Activated T-helper 2 cell treated with anti-CD3 and anti-CD28 coated beads, Interferon-gamma antibody, Interleukin-2, Interleukin-4, amounts not matched to agents 10 μg/mL and 5 μg/mL and 100 μg/mL, durations not matched to agents 14 hours and 24 hours and 36 hours (primary cell): ENCODE results near the gene UCN2. TPM values are rescaled to one million over a fixed set of nuclear protein-coding genes. Genes with fewer than 3 reads are reported as not detected.
"Not testable (repeated sequence)": the region's sequence is repeated elsewhere in the genome, so short reads cannot be mapped to it uniquely, and the experiment has no call there.

Experiments
- DNase-seq: peaks from one replicate; pipeline ENCODE4 v3.0.0; 2021; ENCODE audit warnings: low spot score
- H3K27ac Mint-ChIP-seq: one replicate; pipeline ENCODE4 v1.8.0; 2021; ENCODE audit warnings: mixed read lengths
- H3K27me3 Mint-ChIP-seq: one replicate; pipeline ENCODE4 v1.8.0; 2021; ENCODE audit warnings: low read depth, mixed read lengths
- H3K36me3 Mint-ChIP-seq: one replicate; pipeline ENCODE4 v1.8.0; 2021; ENCODE audit warnings: low read depth, mixed read lengths
- H3K4me1 Mint-ChIP-seq: one replicate; pipeline ENCODE4 v1.8.0; 2021; ENCODE audit warnings: low read depth, mixed read lengths
- H3K4me3 Mint-ChIP-seq: one replicate; pipeline ENCODE4 v1.8.0; 2021; ENCODE audit warnings: low read depth, mild to moderate bottlenecking, moderate library complexity, mixed read lengths
- H3K9me3 Mint-ChIP-seq: one replicate; pipeline ENCODE4 v1.8.0; 2021; ENCODE audit warnings: mixed read lengths
- intact Hi-C: fragments of 100-400 bp; cut with micrococcal nuclease; formaldehyde crosslinking; loops from one replicate; pipeline ENCODE4 v1.15.1; 2023
- total RNA-seq: library from RNA; stranded (reverse); gene quantifications from 2 replicates; pipeline ENCODE4 v1.2.3, GENCODE V29; 2022

UCN2 gene
- total RNA-seq, 1 donor from 2014 or later, result not detected

DNA sequence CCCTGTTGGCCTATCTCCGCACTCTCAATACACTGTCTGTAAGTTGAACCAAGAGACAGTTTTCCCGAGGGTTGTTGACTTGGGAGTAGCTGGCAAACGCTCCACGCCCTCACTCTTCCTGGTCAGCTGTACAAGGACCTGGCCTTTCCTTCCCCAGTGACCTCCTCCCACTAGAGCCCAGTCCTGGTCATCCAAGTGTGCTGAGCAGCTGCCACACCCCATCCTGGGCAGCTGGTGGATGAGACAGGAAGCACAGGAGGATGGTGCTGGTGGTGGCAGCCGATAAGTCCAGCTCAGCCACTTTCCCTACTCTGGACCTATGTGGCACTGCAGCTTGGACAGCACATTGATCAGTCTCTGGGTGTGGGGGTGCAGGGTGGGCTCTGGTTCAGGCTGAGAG is 26.8 kb downstream of the UCN2 start:
- peaks cover 74% of the 10 kb centered on the region for H3K36me3 Mint-ChIP-seq
- no peak overlapping the region for H3K27ac Mint-ChIP-seq
- H3K4me3 Mint-ChIP-seq, result no peak overlapping the region

GRCh38 chr3:48536116-48536515 is 27.5 kb downstream of the UCN2 start:
- Mint-ChIP-seq H3K36me3 (peaks cover 73% of the 10 kb centered on the region), H3K9me3 (no peaks in the 10 kb centered on the region), H3K27me3 (no peaks in the 10 kb centered on the region), H3K27ac (no peak overlapping the region), H3K4me1 (no peaks in the 10 kb centered on the region), H3K4me3 (no peak overlapping the region)
- DNase-seq, result no peak
- intact Hi-C loops, result no loop called here

More for the DNA sequence above, 26.8 kb downstream of the UCN2 start:
- no peaks in the 10 kb centered on the region for H3K4me1 Mint-ChIP-seq
- no peaks in the 10 kb centered on the region for H3K27me3 Mint-ChIP-seq
- no peak for DNase-seq
- H3K9me3 Mint-ChIP-seq, result no peaks in the 10 kb centered on the region
- intact Hi-C loops, result no loop called here

DNA sequence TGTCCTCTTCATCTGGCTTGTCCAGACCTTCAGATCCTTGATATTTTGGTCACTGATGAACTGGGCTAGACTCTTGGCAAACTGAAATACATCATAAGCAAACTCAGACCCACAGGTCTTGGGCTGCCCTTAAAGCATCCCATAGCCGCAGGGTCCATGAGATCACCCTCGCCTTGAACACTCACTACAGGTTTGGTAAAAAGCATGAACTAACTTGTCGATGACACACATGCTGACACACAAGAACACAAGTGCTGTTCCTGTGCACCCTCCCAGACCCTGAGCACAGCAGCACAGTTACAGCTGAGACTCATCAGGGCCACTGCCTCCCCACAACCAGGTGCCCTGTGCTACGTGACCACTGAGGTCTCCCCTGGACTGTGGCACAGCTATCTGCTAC is 28.0 kb downstream of the UCN2 start:
- intact Hi-C loops, result no loop called here
- no peaks in the 10 kb centered on the region for H3K27me3 Mint-ChIP-seq
- H3K4me1 Mint-ChIP-seq, result no peaks in the 10 kb centered on the region
- H3K36me3 Mint-ChIP-seq, result peaks cover 76% of the 10 kb centered on the region
- H3K9me3 Mint-ChIP-seq, result no peaks in the 10 kb centered on the region
- H3K27ac Mint-ChIP-seq, result no peak overlapping the region
- no peak for DNase-seq
- H3K4me3 Mint-ChIP-seq, result no peak overlapping the region

DNA sequence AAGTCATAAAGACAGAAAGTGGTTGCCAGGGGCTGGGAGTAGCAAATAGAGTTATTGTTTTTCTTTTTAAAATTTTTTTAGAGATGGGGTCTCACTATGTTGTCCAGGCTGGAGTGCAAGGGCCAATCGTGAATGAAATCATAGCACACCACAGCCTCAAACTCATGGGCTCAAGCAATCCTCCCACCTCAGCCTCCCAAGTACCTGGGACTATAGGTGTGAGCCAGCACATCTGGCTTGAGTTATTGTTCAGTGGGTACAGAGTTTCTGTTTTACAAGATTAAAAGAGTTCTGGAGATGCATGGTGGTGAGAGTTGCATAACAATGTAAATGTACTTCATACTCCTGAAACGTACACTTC is 30.6 kb downstream of the UCN2 start:
- intact Hi-C loops, result no loop called here
- Mint-ChIP-seq H3K27ac (no peak overlapping the region), H3K9me3 (no peaks in the 10 kb centered on the region), H3K36me3 (peaks cover 75% of the 10 kb centered on the region), H3K27me3 (no peaks in the 10 kb centered on the region), H3K4me3 (no peak overlapping the region), H3K4me1 (no peaks in the 10 kb centered on the region)
- no peak for DNase-seq

GRCh38 chr3:48532271-48532976 is 31.2 kb downstream of the UCN2 start:
- H3K27ac Mint-ChIP-seq, result no peak overlapping the region
- intact Hi-C loops, result no loop called here
- H3K4me1 Mint-ChIP-seq, result no peaks in the 10 kb centered on the region
- no peak overlapping the region for H3K4me3 Mint-ChIP-seq
- DNase-seq, result no peak
- H3K36me3 Mint-ChIP-seq, result peaks cover 74% of the 10 kb centered on the region
- H3K27me3 Mint-ChIP-seq, result no peaks in the 10 kb centered on the region
- H3K9me3 Mint-ChIP-seq, result no peaks in the 10 kb centered on the region

DNA sequence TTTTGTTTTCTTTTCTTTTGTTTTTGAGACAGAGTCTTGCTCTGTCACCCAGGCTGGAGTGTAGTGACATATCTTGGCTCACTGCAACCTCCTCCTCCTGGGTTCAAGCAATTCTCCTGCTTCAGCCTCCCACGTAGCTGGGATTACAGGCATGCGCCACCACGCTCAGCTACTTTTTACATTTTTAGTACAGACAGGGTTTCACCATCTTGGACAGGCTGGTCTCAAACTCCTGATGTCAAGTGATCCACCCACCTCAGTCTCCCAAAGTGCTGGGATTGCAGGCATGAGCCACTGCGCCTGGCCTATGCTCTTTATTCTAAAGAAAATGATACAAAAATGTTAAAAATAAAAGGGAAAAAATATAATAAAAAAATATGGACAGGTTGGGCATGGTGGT is 32.9 kb downstream of the UCN2 start:
- DNase-seq, intact Hi-C loops, H3K4me3 Mint-ChIP-seq, H3K27ac Mint-ChIP-seq, H3K9me3 Mint-ChIP-seq, H3K27me3 Mint-ChIP-seq, H3K4me1 Mint-ChIP-seq: not testable (repeated sequence)
- H3K36me3 Mint-ChIP-seq, result peaks cover 74% of the 10 kb centered on the region

DNA sequence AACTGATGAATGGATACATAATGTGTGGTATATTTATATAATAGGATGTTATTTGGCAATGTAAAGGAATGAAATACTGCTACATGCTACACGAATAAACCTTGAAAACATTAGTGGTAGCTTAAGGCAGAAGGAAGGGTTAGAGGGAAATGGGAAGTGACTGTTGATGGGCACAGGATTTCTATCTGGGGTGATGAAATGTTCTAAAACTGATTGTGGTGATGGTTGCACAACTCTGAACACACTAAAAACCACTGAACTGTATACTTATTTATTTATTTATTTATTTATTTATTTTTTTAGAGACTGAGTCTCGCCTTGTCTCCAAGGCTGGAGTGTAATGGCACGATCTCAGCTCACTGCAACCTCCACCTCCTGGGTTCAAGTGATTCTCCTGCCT is 34.8 kb downstream of the UCN2 start:
- no peak for DNase-seq
- intact Hi-C loops, result no loop called here
- Mint-ChIP-seq H3K27ac (no peak overlapping the region), H3K9me3 (no peaks in the 10 kb centered on the region), H3K4me1 (no peaks in the 10 kb centered on the region), H3K4me3 (no peak overlapping the region), H3K27me3 (no peaks in the 10 kb centered on the region), H3K36me3 (peaks cover 68% of the 10 kb centered on the region)

- DNase-seq, result no peak
- Mint-ChIP-seq H3K4me1 (no peaks in the 10 kb centered on the region), H3K36me3 (peaks cover 66% of the 10 kb centered on the region), H3K9me3 (no peaks in the 10 kb centered on the region), H3K27ac (no peak overlapping the region), H3K27me3 (no peaks in the 10 kb centered on the region), H3K4me3 (no peak overlapping the region)
- intact Hi-C loops, result no loop called here
These were observed 35.5 kb downstream of the UCN2 start for GRCh38 chr3:48528048-48528447.

- Mint-ChIP-seq H3K27me3 (no peaks in the 10 kb centered on the region), H3K4me1 (no peaks in the 10 kb centered on the region), H3K9me3 (no peaks in the 10 kb centered on the region), H3K27ac (no peak overlapping the region), H3K36me3 (peaks cover 58% of the 10 kb centered on the region), H3K4me3 (no peak overlapping the region)
- intact Hi-C loops, result no loop called here
- DNase-seq, result no peak
These were observed 38.6 kb downstream of the UCN2 start for GRCh38 chr3:48524970-48525369.

DNA sequence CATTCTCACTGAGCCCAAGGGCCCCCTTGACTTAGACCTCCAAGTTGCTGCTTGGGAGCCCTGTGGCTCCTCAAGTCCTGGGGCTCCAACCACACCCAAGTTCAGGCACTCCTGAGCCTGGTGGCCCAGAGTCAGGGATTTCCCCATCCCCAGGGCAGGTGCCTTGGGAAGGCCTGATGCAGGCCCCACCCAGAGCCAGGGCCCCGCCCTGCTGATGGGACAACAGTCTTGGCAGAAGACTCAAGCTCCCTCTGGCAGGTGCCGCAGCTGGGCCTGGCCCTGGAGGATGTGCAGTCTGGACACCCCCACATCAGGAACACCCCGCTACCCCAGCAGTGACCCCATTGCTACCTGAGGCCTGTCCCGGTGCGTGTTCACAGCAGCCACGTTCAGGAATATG is 41.9 kb downstream of the UCN2 start:
- no peak for DNase-seq
- Mint-ChIP-seq H3K36me3 (peaks cover 45% of the 10 kb centered on the region), H3K4me3 (no peak overlapping the region), H3K27ac (no peak overlapping the region), H3K4me1 (peaks cover 21% of the 10 kb centered on the region), H3K9me3 (no peaks in the 10 kb centered on the region), H3K27me3 (no peaks in the 10 kb centered on the region)
- intact Hi-C loops, result no loop called here

- no peak for DNase-seq
- intact Hi-C loops, result loop anchor here (5.0 kb wide), 1 partner anchor 38 kb away; the partner anchor contains the start of gene PFKFB4
- H3K9me3 Mint-ChIP-seq, result no peaks in the 10 kb centered on the region
- H3K4me3 Mint-ChIP-seq, result no peak overlapping the region
- H3K27me3 Mint-ChIP-seq, result no peaks in the 10 kb centered on the region
- H3K27ac Mint-ChIP-seq, result no peak overlapping the region
- H3K4me1 Mint-ChIP-seq, result peaks cover 42% of the 10 kb centered on the region
- H3K36me3 Mint-ChIP-seq, result peaks cover 31% of the 10 kb centered on the region
These were observed 44.3 kb downstream of the UCN2 start for GRCh38 chr3:48519277-48519643.

DNA sequence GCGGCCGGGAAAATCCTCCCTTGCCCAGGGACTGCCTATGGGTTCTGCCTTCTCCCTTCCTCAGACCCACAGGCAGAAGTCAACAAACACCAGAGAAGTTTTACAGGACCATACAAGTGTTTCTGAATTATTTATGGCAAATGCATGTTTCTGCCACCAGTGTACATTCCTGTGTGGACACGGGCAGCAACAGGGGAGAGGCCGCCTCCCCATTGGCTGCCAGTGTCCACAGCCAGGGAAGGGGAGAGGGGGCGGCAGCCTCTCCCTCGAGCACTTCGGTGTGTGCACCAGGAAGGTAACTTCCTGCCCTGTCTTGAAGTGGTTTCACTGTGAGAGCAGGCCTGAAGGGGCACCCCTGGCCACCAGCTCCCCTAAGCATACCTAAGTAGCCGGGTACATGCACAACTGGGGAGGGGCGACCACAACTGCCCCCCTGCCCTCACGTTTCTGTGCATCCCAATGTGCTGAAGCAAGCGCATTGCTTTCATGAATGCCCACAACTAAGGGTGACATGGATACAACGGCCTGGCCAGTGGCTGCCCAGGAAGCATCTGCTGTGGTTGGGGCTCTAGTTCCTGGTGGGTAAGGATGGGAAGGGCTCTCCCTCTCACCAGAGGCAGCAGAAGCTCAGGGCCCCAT is 44.8 kb downstream of the UCN2 start:
- no peaks in the 10 kb centered on the region for H3K9me3 Mint-ChIP-seq
- peak overlapping the region; percentile 38 for H3K27ac Mint-ChIP-seq
- H3K4me3 Mint-ChIP-seq, result no peak overlapping the region
- peaks cover 26% of the 10 kb centered on the region for H3K36me3 Mint-ChIP-seq
- H3K27me3 Mint-ChIP-seq, result no peaks in the 10 kb centered on the region
- intact Hi-C loops, result loop anchor here (5.0 kb wide), 1 partner anchor 39 kb away; the partner anchor contains the start of gene PFKFB4
- DNase-seq, result no peak
- peaks cover 47% of the 10 kb centered on the region for H3K4me1 Mint-ChIP-seq

DNA sequence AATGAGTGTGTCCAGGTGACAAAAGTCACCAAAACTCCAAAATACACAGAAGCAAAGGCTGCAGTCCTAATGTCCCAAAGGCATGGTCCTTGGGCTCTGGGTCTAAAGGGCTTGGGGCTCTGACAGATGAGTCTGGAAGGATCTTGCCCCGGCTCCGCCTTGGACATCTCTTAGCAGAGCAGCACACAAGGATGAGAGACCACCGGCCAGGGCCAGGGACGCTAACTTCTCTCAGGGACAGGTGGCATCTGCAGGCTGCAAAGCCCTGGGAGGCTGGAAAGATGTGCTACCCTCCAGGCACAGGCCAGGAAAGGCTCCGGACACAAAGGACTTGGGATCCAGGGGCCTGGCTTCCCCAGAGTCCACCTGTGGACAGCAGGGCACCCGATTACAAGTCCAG is 45.5 kb downstream of the UCN2 start:
- H3K4me1 Mint-ChIP-seq, result peaks cover 48% of the 10 kb centered on the region
- H3K27ac Mint-ChIP-seq, result no peak overlapping the region
- no peak overlapping the region for H3K4me3 Mint-ChIP-seq
- intact Hi-C loops, result loop anchor here (5.0 kb wide), 1 partner anchor 39 kb away; the partner anchor contains the start of gene PFKFB4
- H3K27me3 Mint-ChIP-seq, result no peaks in the 10 kb centered on the region
- peaks cover 22% of the 10 kb centered on the region for H3K36me3 Mint-ChIP-seq
- no peaks in the 10 kb centered on the region for H3K9me3 Mint-ChIP-seq
- no peak for DNase-seq
